DOHH2 (cell line): ENCODE results near the gene SLC7A14.
A peak's percentile ranks its signal among the peaks of the same experiment; 100 is the strongest.

Experiments
- H3F3A ChIP-seq: fragments of 200-600 bp; sonication (generic), shearing (Covaris generic); 2 replicates; pipeline ENCODE4 v1.6.0; 2016; ENCODE audit warnings: antibody characterized with exemption, mild to moderate bottlenecking; ENCODE audit not compliant: control insufficient read depth, insufficient read depth
- H3K27ac ChIP-seq: fragments of 200-600 bp; sonication (generic); 2 replicates; pipeline ENCODE4 v1.5.1; 2014; ENCODE audit warnings: low read depth, mild to moderate bottlenecking, low read length, moderate library complexity
- H3K27me3 ChIP-seq: fragments of 200-600 bp; sonication (generic); 2 replicates; pipeline ENCODE4 v1.6.1; 2014; ENCODE audit warnings: mild to moderate bottlenecking, low read length, mixed read lengths; ENCODE audit not compliant: control insufficient read depth
- H3K36me3 ChIP-seq: fragments of 200-600 bp; sonication (generic); 2 replicates; pipeline ENCODE4 v1.6.1; 2014; ENCODE audit warnings: mild to moderate bottlenecking, low read length, moderate library complexity, mixed read lengths; ENCODE audit not compliant: control insufficient read depth
- H3K4me1 ChIP-seq: fragments of 200-600 bp; sonication (generic); 2 replicates; pipeline ENCODE4 v1.6.1; 2014; ENCODE audit warnings: mild to moderate bottlenecking, low read length, mixed read lengths; ENCODE audit not compliant: control insufficient read depth
- H3K4me2 ChIP-seq: fragments of 200-600 bp; sonication (generic); 2 replicates; pipeline ENCODE4 v1.6.0; 2014; ENCODE audit warnings: mild to moderate bottlenecking, low read length, moderate library complexity
- H3K4me3 ChIP-seq: fragments of 200-600 bp; sonication (generic); 2 replicates; pipeline ENCODE4 v1.5.1; 2014; ENCODE audit warnings: mild to moderate bottlenecking, low read length, mixed read lengths
- H3K79me2 ChIP-seq: fragments of 200-600 bp; sonication (generic); 2 replicates; pipeline ENCODE4 v1.6.1; 2014; ENCODE audit warnings: mild to moderate bottlenecking, low read length, mixed read lengths; ENCODE audit not compliant: control insufficient read depth
- H3K9me2 ChIP-seq: fragments of 200-600 bp; sonication (generic); replicated peaks from 2 replicates; pipeline ENCODE4 v1.6.1; 2014; ENCODE audit warnings: mild to moderate bottlenecking, low read length, mixed read lengths; ENCODE audit not compliant: control insufficient read depth
- H3K9me3 ChIP-seq: fragments of 200-600 bp; sonication (generic); 2 replicates; pipeline ENCODE4 v1.6.1; 2014; ENCODE audit warnings: antibody characterized with exemption, low read length, mixed read lengths; ENCODE audit not compliant: control insufficient read depth, insufficient read depth
- H4K20me1 ChIP-seq: fragments of 200-600 bp; sonication (generic); 2 replicates; pipeline ENCODE4 v1.6.0; 2014; ENCODE audit warnings: low read depth, mild to moderate bottlenecking, antibody characterized with exemption, low read length, moderate library complexity; ENCODE audit not compliant: control insufficient read depth, insufficient read depth
- EZH2phosphoT487 ChIP-seq: fragments of 200-600 bp; sonication (generic); IDR thresholded peaks from 2 replicates; pipeline ENCODE4 v1.6.1; 2017; ENCODE audit warnings: borderline replicate concordance, mild to moderate bottlenecking, antibody characterized with exemption, low read length, moderate library complexity, mixed read lengths
- TF ChIP-seq, protein P1 (sequence below): fragments of 200-600 bp; sonication (generic); IDR thresholded peaks from one replicate; pipeline ENCODE4 v1.5.1; 2014; ENCODE audit warnings: antibody characterized with exemption, mild to moderate bottlenecking, low read depth, low read length; ENCODE audit not compliant: poor library complexity, severe bottlenecking

Gene SLC7A14

DNA sequence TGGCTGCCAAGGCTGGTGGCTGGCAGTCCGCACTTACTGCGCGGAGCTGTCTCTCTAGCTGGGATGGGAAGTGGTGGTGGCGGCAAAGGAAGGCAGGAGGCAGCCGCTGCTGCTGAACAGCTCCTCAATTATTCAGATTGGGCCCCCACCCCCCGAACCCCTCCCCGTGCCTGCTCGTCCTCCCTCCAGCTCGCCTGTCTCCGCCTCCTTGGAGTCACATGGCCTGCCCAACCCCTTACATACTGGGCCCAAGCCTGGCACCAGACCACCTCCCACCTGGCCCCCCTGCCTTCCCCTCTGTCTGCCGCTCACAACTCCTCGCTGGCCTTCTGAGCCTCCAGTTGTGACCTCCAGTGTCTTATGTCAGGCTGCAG, at the start of gene SLC7A14:
TSS of gene SLC7A14 (minus strand) at position 139 of the 374 bp plus-strand sequence. CDS start 59,139 bp downstream, outside the sequence.
- no peaks in the 10 kb centered on the region for H3K9me2 ChIP-seq
- H3K4me2 ChIP-seq: no peak within 1 kb of the TSS
- H4K20me1 ChIP-seq: no peaks in the 10 kb centered on the region
- H3K79me2 ChIP-seq: no peaks in the 10 kb centered on the region
- no peaks in the 10 kb centered on the region for H3K4me1 ChIP-seq
- H3K4me3 ChIP-seq: no peak within 1 kb of the TSS
- TF ChIP-seq EZH2phosphoT487: no peak
- TF ChIP-seq, protein P1, sequence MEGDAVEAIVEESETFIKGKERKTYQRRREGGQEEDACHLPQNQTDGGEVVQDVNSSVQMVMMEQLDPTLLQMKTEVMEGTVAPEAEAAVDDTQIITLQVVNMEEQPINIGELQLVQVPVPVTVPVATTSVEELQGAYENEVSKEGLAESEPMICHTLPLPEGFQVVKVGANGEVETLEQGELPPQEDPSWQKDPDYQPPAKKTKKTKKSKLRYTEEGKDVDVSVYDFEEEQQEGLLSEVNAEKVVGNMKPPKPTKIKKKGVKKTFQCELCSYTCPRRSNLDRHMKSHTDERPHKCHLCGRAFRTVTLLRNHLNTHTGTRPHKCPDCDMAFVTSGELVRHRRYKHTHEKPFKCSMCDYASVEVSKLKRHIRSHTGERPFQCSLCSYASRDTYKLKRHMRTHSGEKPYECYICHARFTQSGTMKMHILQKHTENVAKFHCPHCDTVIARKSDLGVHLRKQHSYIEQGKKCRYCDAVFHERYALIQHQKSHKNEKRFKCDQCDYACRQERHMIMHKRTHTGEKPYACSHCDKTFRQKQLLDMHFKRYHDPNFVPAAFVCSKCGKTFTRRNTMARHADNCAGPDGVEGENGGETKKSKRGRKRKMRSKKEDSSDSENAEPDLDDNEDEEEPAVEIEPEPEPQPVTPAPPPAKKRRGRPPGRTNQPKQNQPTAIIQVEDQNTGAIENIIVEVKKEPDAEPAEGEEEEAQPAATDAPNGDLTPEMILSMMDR: no peak
- H3K27me3 ChIP-seq: no peaks in the 10 kb centered on the region
- H3K9me3 ChIP-seq: no peaks in the 10 kb centered on the region
- no peaks in the 10 kb centered on the region for H3F3A ChIP-seq
- no peak within 1 kb of the TSS for H3K27ac ChIP-seq
- H3K36me3 ChIP-seq: no peaks in the 10 kb centered on the region

DNA sequence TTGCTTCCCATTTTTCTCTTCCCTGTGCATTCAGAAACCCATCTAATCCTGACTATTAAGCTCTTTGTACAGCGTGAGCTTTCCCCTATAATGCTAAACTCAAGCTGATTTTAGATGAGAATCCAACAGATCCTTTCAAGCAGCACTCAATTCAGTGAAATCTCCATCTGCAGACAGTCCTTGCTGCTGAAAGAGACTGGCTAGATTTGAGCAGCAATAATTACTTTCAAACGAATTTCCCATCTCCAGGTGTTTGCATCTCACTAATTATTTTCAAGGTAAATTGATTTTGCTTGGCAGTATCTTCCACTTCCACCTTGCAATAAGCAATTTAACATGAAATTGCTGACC, 49.5 kb upstream of the SLC7A14 start:
- Histone ChIP-seq H3F3A (peaks cover 29% of the 10 kb centered on the region), H3K79me2 (no peaks in the 10 kb centered on the region), H3K36me3 (no peaks in the 10 kb centered on the region), H3K4me3 (peak overlapping the region; percentile 48), H4K20me1 (no peaks in the 10 kb centered on the region), H3K4me2 (peak overlapping the region; percentile 65), H3K4me1 (peaks cover 93% of the 10 kb centered on the region), H3K27ac (peak overlapping the region; percentile 86), H3K9me3 (no peaks in the 10 kb centered on the region), H3K9me2 (no peaks in the 10 kb centered on the region), H3K27me3 (no peaks in the 10 kb centered on the region)
- TF ChIP-seq, protein P1: no peak
- no peak for TF ChIP-seq EZH2phosphoT487

DNA sequence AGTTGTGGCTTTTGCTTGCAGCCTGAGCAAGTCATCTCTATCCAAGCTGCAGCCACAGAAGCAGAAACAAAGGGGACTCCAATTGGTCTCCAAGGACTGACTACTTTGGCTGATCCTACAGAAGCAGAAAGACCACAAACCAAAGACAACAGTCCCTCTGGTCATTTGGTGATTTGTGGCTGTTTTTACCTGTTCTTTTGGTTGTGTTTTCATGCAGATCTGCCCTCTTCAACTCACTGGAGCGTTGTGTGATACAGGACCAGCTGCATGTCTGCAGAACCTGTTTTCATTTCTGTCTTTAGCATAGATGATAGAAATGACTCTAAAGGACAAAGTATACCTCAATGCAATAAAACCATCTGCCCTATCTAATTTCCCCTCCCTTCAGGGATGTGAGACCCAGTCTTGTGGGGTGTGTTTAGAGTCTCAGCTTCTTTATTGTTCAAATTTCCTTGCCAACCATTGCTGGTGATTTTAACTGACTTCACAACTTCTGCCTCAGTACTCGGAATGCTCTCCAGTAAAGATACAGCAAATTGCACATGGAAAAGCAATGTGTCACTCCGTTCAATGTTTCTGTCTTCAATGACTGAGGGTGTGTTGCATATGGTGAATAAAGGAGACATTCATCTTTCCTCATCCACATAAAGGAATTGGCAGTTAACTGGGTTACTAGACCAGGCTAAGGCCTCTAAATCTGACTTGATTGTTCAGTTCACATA, 48.9 kb upstream of the SLC7A14 start:
- Histone ChIP-seq H3K36me3 (no peaks in the 10 kb centered on the region), H3K9me2 (no peaks in the 10 kb centered on the region), H3K79me2 (no peaks in the 10 kb centered on the region), H3K4me1 (peaks cover 93% of the 10 kb centered on the region), H4K20me1 (no peaks in the 10 kb centered on the region), H3K9me3 (no peaks in the 10 kb centered on the region), H3K27ac (peak overlapping the region; percentile 86), H3K4me2 (peak overlapping the region; percentile 65), H3K4me3 (peak overlapping the region; percentile 48), H3F3A (peaks cover 25% of the 10 kb centered on the region), H3K27me3 (no peaks in the 10 kb centered on the region)
- TF ChIP-seq EZH2phosphoT487: no peak
- TF ChIP-seq, protein P1: no peak
